Osteoblast (primary cell): ENCODE results near the gene PDZD7. TPM values are rescaled to one million over a fixed set of nuclear protein-coding genes. Genes with fewer than 3 reads are reported as not detected.

Experiments
- DNase-seq: peaks from one replicate; pipeline ENCODE4 v3.0.0; 2011; ENCODE audit warnings: low spot score, mixed read lengths; ENCODE audit not compliant: insufficient read length; ENCODE audit errors: missing footprints
- H2AFZ ChIP-seq: 2 replicates; pipeline ENCODE4 v1.6.0; 2011; ENCODE audit warnings: mild to moderate bottlenecking, low read length
- H3K27ac ChIP-seq: 2 replicates; pipeline ENCODE4 v1.5.1; 2011; ENCODE audit warnings: mild to moderate bottlenecking, low read depth, low read length, moderate library complexity
- H3K27me3 ChIP-seq: 2 replicates; pipeline ENCODE4 v1.6.0; 2012; ENCODE audit warnings: mild to moderate bottlenecking, control low read depth, inconsistent platforms, low read length, moderate library complexity; ENCODE audit not compliant: insufficient read depth
- H3K36me3 ChIP-seq: 2 replicates; pipeline ENCODE4 v1.5.1; 2011; ENCODE audit warnings: mild to moderate bottlenecking, low read length, control low read depth, moderate library complexity; ENCODE audit not compliant: insufficient read depth
- H3K4me1 ChIP-seq: 2 replicates; pipeline ENCODE4 v1.5.1; 2011; ENCODE audit warnings: mild to moderate bottlenecking, low read length, control low read depth, moderate library complexity; ENCODE audit not compliant: insufficient read depth
- H3K4me2 ChIP-seq: 2 replicates; pipeline ENCODE4 v1.6.0; 2011; ENCODE audit warnings: mild to moderate bottlenecking, low read length; ENCODE audit not compliant: insufficient read depth
- H3K4me3 ChIP-seq: fragments of 200-600 bp; sonication (generic); 3 replicates; pipeline ENCODE4 v1.5.1; 2012; ENCODE audit warnings: mild to moderate bottlenecking, low read length, inconsistent platforms; ENCODE audit not compliant: insufficient read depth
- H3K79me2 ChIP-seq: 2 replicates; pipeline ENCODE4 v1.6.0; 2012; ENCODE audit warnings: mild to moderate bottlenecking, low read length, control low read depth, inconsistent platforms; ENCODE audit not compliant: insufficient read depth
- H3K9me3 ChIP-seq: 2 replicates; pipeline ENCODE4 v1.5.1; 2011; ENCODE audit warnings: low read depth, low read length, control low read depth
- H4K20me1 ChIP-seq: 2 replicates; pipeline ENCODE4 v1.6.0; 2012; ENCODE audit warnings: mild to moderate bottlenecking, low read length, control low read depth; ENCODE audit not compliant: insufficient read depth
- total RNA-seq: library from RNA; depleted of rRNA; stranded (reverse); fragments of >200 nt; gene quantifications from 2 replicates; pipeline ENCODE4 v1.2.3, GENCODE V29; 2012
- TF ChIP-seq, protein P1 (sequence below): IDR thresholded peaks from 2 replicates; pipeline ENCODE4 v1.5.1; 2011; ENCODE audit warnings: mild to moderate bottlenecking, low read depth, low read length, moderate library complexity; ENCODE audit errors: extremely low read depth

The PDZD7 gene
- total RNA-seq, 1 donor = 0.72 TPM

DNA sequence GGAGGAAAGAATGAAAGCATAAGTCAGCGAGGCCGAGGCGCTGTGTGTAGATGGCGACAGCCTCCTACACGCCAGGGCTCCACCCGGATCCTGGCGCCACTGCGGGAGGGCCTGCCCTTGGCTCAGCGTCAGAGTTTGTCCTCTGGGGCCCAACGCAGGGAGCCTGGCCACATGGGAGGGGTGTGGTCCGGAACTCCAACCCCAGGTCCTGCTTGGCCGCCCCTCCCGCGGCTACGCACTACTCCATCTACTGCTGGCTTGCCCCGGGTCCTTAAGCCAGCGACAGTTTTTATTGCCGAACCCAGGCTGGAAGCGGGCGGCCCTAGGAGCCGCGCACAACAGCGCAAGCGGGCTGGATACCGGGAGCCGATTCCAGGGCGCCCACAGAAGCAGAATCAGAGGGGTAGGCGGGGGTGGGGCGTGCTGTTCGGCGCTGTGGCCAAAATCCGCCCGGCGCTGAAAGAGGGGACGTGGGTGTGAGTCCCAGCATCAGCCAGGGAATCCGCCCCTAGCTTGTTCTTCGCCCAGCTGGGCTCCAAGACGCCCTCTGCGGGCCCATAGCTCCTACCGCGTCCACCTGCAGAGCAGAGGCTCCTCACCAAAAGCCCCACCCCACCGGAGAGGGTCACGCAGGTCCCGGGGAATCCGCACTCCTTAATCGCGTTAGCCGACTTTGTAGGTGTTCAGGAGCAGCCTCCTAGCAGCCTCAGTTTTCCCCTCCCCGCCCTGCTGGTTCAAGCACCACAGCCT, 35.4 kb upstream of the PDZD7 start:
- Histone ChIP-seq H3K36me3 (peaks cover 2% of the 10 kb centered on the region), H3K79me2 (peaks cover 8% of the 10 kb centered on the region), H3K4me3 (peak overlapping the region; percentile 79), H3K4me2 (peak overlapping the region; percentile 96), H2AFZ (peak overlapping the region; percentile 76), H4K20me1 (no peaks in the 10 kb centered on the region), H3K4me1 (peaks cover 36% of the 10 kb centered on the region), H3K9me3 (no peaks in the 10 kb centered on the region), H3K27me3 (no peaks in the 10 kb centered on the region), H3K27ac (peak overlapping the region; percentile 2)
- TF ChIP-seq, protein P1, sequence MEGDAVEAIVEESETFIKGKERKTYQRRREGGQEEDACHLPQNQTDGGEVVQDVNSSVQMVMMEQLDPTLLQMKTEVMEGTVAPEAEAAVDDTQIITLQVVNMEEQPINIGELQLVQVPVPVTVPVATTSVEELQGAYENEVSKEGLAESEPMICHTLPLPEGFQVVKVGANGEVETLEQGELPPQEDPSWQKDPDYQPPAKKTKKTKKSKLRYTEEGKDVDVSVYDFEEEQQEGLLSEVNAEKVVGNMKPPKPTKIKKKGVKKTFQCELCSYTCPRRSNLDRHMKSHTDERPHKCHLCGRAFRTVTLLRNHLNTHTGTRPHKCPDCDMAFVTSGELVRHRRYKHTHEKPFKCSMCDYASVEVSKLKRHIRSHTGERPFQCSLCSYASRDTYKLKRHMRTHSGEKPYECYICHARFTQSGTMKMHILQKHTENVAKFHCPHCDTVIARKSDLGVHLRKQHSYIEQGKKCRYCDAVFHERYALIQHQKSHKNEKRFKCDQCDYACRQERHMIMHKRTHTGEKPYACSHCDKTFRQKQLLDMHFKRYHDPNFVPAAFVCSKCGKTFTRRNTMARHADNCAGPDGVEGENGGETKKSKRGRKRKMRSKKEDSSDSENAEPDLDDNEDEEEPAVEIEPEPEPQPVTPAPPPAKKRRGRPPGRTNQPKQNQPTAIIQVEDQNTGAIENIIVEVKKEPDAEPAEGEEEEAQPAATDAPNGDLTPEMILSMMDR = peak; percentile 42
- peak; percentile 97 for DNase-seq

DNA sequence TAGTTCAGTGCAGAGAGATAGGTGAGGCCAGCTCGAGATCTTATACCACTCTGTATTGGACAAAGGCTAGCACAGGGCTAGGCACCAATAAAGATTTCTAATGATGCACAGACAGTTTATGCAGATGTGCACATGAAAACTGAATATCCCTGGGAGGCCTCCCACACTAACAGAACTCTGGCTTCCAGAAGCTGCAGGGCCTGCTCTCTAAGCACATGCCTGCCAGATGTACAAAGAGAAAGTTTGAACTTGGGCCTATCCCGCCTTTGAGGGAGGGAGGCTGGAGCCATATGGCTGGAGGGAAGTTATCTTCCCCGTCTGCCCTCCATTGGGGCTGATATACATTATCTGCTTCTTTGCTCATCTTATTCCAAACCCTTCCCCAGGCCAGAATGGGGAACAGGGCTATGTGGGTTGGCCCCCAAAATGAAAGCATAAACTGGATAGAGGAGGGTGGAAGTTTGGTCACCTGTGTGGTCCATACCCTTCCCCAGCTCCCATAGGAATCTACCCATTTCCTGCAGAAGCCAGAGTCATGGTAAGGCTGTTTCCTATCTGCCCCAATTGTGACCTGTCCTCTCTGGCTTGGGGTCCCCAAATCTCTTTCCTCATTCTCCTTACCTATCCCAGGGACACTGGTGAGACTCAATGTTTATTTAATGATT, 34.7 kb upstream of the PDZD7 start:
- Histone ChIP-seq H3K27me3 (no peaks in the 10 kb centered on the region), H3K4me1 (peaks cover 33% of the 10 kb centered on the region), H3K9me3 (no peaks in the 10 kb centered on the region), H3K27ac (peak overlapping the region; percentile 2), H3K79me2 (peaks cover 8% of the 10 kb centered on the region), H4K20me1 (no peaks in the 10 kb centered on the region), H2AFZ (peak overlapping the region; percentile 76), H3K4me2 (peak overlapping the region; percentile 96), H3K36me3 (peaks cover 2% of the 10 kb centered on the region), H3K4me3 (peak overlapping the region; percentile 79)
- TF ChIP-seq, protein P1 = no peak
- peak; percentile 84 for DNase-seq

- H3K27ac ChIP-seq = no peak overlapping the region
- peaks cover 2% of the 10 kb centered on the region for H3K36me3 ChIP-seq
- peaks cover 10% of the 10 kb centered on the region for H3K79me2 ChIP-seq
- H4K20me1 ChIP-seq = no peaks in the 10 kb centered on the region
- H3K27me3 ChIP-seq = no peaks in the 10 kb centered on the region
- H3K4me1 ChIP-seq = peaks cover 43% of the 10 kb centered on the region
- peak; percentile 62 for DNase-seq
- H2AFZ ChIP-seq = no peak overlapping the region
- TF ChIP-seq, protein P1 = no peak
- no peak overlapping the region for H3K4me2 ChIP-seq
- H3K4me3 ChIP-seq = no peak overlapping the region
- H3K9me3 ChIP-seq = no peaks in the 10 kb centered on the region
Observed at GRCh38 chr10:101064415-101065030, 33.6 kb upstream of the PDZD7 start.
